Neuronal stem cell (in vitro differentiated cells): Measurements from ENCODE around the gene SELENOT.

Experiments
- DNase-seq: peaks from one replicate; pipeline ENCODE4 v3.0.0-alpha.2; 2013; ENCODE audit warnings: low spot score
- H2AFZ ChIP-seq: one replicate; pipeline ENCODE4 v1.6.1; 2013; ENCODE audit warnings: mild to moderate bottlenecking, low read length, inconsistent platforms
- H2AK5ac ChIP-seq: 2 replicates; pipeline ENCODE4 v1.6.1; 2013; ENCODE audit warnings: low read depth, mild to moderate bottlenecking, inconsistent platforms, low read length, moderate library complexity, mixed read lengths
- H2BK120ac ChIP-seq: 2 replicates; pipeline ENCODE4 v1.6.1; 2013; ENCODE audit warnings: low read depth, mild to moderate bottlenecking, inconsistent platforms, low read length, moderate library complexity, mixed read lengths
- H2BK12ac ChIP-seq: one replicate; pipeline ENCODE4 v1.6.1; 2013; ENCODE audit warnings: low read length, inconsistent platforms
- H2BK15ac ChIP-seq: 2 replicates; pipeline ENCODE4 v1.6.1; 2013; ENCODE audit warnings: mild to moderate bottlenecking, low read length, inconsistent platforms, mixed read lengths
- H2BK5ac ChIP-seq: one replicate; pipeline ENCODE4 v1.6.1; 2013; ENCODE audit warnings: inconsistent platforms, mild to moderate bottlenecking, low read length, moderate library complexity
- H3K14ac ChIP-seq: one replicate; pipeline ENCODE4 v1.6.1; 2013; ENCODE audit warnings: low read length, inconsistent platforms
- H3K18ac ChIP-seq: 2 replicates; pipeline ENCODE4 v1.6.1; 2013; ENCODE audit warnings: low read length, inconsistent platforms
- H3K23ac ChIP-seq: 2 replicates; pipeline ENCODE4 v1.6.1; 2013; ENCODE audit warnings: low read depth, mild to moderate bottlenecking, mixed read lengths, low read length, inconsistent platforms; ENCODE audit not compliant: poor library complexity
- H3K27ac ChIP-seq: replicated peaks from 3 replicates; pipeline ENCODE4 v1.5.1; 2013; ENCODE audit warnings: low read length, inconsistent platforms
- H3K27me3 ChIP-seq, 3 experiments: 2 replicates each; pipeline ENCODE4 v1.6.1; 2013; ENCODE audit warnings: low read length in 3 of 3, mild to moderate bottlenecking in 2 of 3, inconsistent platforms in 1 of 3, low read depth in 1 of 3, mixed read lengths in 1 of 3, moderate library complexity in 1 of 3; ENCODE audit not compliant: control insufficient read depth in 3 of 3, insufficient read depth in 3 of 3
- H3K36me3 ChIP-seq, 2 donors: replicated peaks in 1 of 2; 2 replicates each; pipeline ENCODE4 v1.6.1; 2013; ENCODE audit warnings: low read length in 2 of 2; ENCODE audit not compliant: control insufficient read depth in 2 of 2, insufficient read depth in 2 of 2
- H3K4ac ChIP-seq: 2 replicates; pipeline ENCODE4 v1.6.1; 2013; ENCODE audit warnings: inconsistent platforms, mild to moderate bottlenecking, low read length, moderate library complexity
- H3K4me1 ChIP-seq, 2 donors: 1 replicate in 1 of 2; 2 replicates in 1 of 2; pipeline ENCODE4 v1.6.1; 2013; ENCODE audit warnings: low read length in 2 of 2, low read depth in 1 of 2; ENCODE audit not compliant: control insufficient read depth in 2 of 2, insufficient read depth in 1 of 2
- H3K4me2 ChIP-seq: one replicate; pipeline ENCODE4 v1.6.1; 2013; ENCODE audit warnings: mild to moderate bottlenecking, low read length, inconsistent platforms; ENCODE audit not compliant: insufficient read depth, poor library complexity, severe bottlenecking
- H3K4me3 ChIP-seq, 2 donors: 2 replicates each; pipeline ENCODE4 v1.5.1; 2013; ENCODE audit warnings: low read length in 2 of 2, mild to moderate bottlenecking in 2 of 2, inconsistent platforms in 1 of 2, moderate library complexity in 1 of 2
- H3K79me1 ChIP-seq: one replicate; pipeline ENCODE4 v1.6.1; 2013; ENCODE audit warnings: low read depth, mild to moderate bottlenecking, inconsistent platforms, low read length, moderate library complexity
- H3K9ac ChIP-seq: one replicate; pipeline ENCODE4 v1.6.1; 2013; ENCODE audit warnings: mild to moderate bottlenecking, low read depth, low read length, inconsistent platforms; ENCODE audit not compliant: poor library complexity
- H3K9me3 ChIP-seq, 2 donors: replicated peaks in 1 of 2; 2 replicates each; pipeline versions ENCODE3 to v1.6.1; 2013; ENCODE audit warnings: low read length in 2 of 2, mild to moderate bottlenecking in 2 of 2, inconsistent platforms in 1 of 2, low read depth in 1 of 2, mixed read lengths in 1 of 2, moderate library complexity in 1 of 2; ENCODE audit not compliant: control insufficient read depth in 2 of 2, insufficient read depth in 1 of 2
- H4K8ac ChIP-seq: one replicate; pipeline ENCODE4 v1.6.1; 2013; ENCODE audit warnings: low read depth, mild to moderate bottlenecking, inconsistent platforms, low read length, moderate library complexity
- H4K91ac ChIP-seq: one replicate; pipeline ENCODE4 v1.6.1; 2013; ENCODE audit warnings: low read length, low read depth, mild to moderate bottlenecking, inconsistent platforms; ENCODE audit not compliant: poor library complexity
- WGBS, 2 donors: extraction: QIAGEN DNeasy Blood & Tissue Kit; methylation state at CpG; one replicate each; pipeline ENCODE4 v1.1.7; 2013; ENCODE audit warnings: missing lambda C conversion rate in 2 of 2, mixed read lengths in 1 of 2; ENCODE audit not compliant: insufficient read length in 2 of 2, insufficient replicate concordance in 1 of 2; ENCODE audit errors: extremely low coverage in 2 of 2; 5-methylcytosine and 5-hydroxymethylcytosine counted together

SELENOT gene

DNA sequence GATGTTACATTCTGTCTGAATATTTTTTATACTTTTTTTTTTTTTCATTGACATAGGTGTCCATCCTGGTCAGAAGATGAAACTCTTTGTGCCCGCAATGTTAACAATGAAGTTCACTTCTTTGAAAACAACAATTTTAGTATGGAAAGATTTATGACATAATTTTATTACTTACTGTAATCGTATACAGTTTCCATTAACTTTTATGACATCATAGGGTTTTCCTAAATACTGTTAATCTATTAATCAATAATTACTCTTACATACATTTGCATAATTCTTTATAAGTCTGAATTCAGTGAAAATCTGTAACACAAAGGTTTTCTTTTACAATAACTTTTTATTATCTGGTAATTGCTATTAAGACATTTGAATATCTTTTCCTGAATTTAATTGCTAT, 38.9 kb upstream of the SELENOT start:
- H2BK12ac ChIP-seq = no peak overlapping the region
- H3K9ac ChIP-seq = no peak overlapping the region
- no peak overlapping the region for H3K4ac ChIP-seq
- H3K9me3 ChIP-seq = no peaks in the 10 kb centered on the region
- no peak overlapping the region for H2BK5ac ChIP-seq
- no peak overlapping the region for H3K4me2 ChIP-seq
- H3K36me3 ChIP-seq = peaks cover 5 to 88% of the 10 kb centered on the region in 2 donors
- no peaks in the 10 kb centered on the region for H3K79me1 ChIP-seq
- H3K23ac ChIP-seq = no peak overlapping the region
- H4K91ac ChIP-seq = no peak overlapping the region
- no peak overlapping the region for H4K8ac ChIP-seq
- no peak overlapping the region for H2AK5ac ChIP-seq
- no peak overlapping the region for H2BK15ac ChIP-seq
- WGBS, 2 donors = no CpG with 5 or more reads among the region's 2 CpGs
- H3K27me3 ChIP-seq = no peaks in the 10 kb centered on the region
- H3K4me3 ChIP-seq = no peak overlapping the region
- no peak for DNase-seq
- no peak overlapping the region for H3K14ac ChIP-seq
- H3K4me1 ChIP-seq = no peaks in the 10 kb centered on the region
- H3K27ac ChIP-seq = no peak overlapping the region
- no peak overlapping the region for H2BK120ac ChIP-seq
- no peak overlapping the region for H3K18ac ChIP-seq
- H2AFZ ChIP-seq = no peak overlapping the region

- H3K27me3 ChIP-seq = no peaks in the 10 kb centered on the region
- no peak overlapping the region for H4K8ac ChIP-seq
- no peak for DNase-seq
- no CpG with 5 or more reads among the region's 1 CpG for WGBS, 2 donors
- H3K79me1 ChIP-seq = no peaks in the 10 kb centered on the region
- H2BK120ac ChIP-seq = no peak overlapping the region
- no peak overlapping the region for H2BK12ac ChIP-seq
- no peak overlapping the region for H3K4me3 ChIP-seq
- H3K4me1 ChIP-seq = no peaks in the 10 kb centered on the region
- no peak overlapping the region for H3K4me2 ChIP-seq
- no peak overlapping the region for H3K23ac ChIP-seq
- no peak overlapping the region for H3K14ac ChIP-seq
- H3K4ac ChIP-seq = no peak overlapping the region
- no peak overlapping the region for H2BK15ac ChIP-seq
- no peak overlapping the region for H2BK5ac ChIP-seq
- no peak overlapping the region for H2AFZ ChIP-seq
- H3K9ac ChIP-seq = no peak overlapping the region
- no peak overlapping the region for H4K91ac ChIP-seq
- no peak overlapping the region for H2AK5ac ChIP-seq
- H3K18ac ChIP-seq = no peak overlapping the region
- no peaks in the 10 kb centered on the region for H3K9me3 ChIP-seq
- no peak overlapping the region for H3K27ac ChIP-seq
- H3K36me3 ChIP-seq = peaks cover 10 to 98% of the 10 kb centered on the region in 2 donors
Observed at GRCh38 chr3:150567328-150567727, 35.8 kb upstream of the SELENOT start.

- WGBS, 2 donors = no CpG with 5 or more reads among the region's 1 CpG
- no peak overlapping the region for H2AFZ ChIP-seq
- peaks cover 6 to 90% of the 10 kb centered on the region in 2 donors for H3K36me3 ChIP-seq
- no peak overlapping the region for H3K4me2 ChIP-seq
- no peak overlapping the region for H3K4ac ChIP-seq
- H3K79me1 ChIP-seq = no peaks in the 10 kb centered on the region
- no peak overlapping the region for H3K23ac ChIP-seq
- H2BK12ac ChIP-seq = no peak overlapping the region
- H2BK120ac ChIP-seq = no peak overlapping the region
- no peak overlapping the region for H3K18ac ChIP-seq
- no peak overlapping the region for H2BK15ac ChIP-seq
- H4K91ac ChIP-seq = no peak overlapping the region
- H2AK5ac ChIP-seq = no peak overlapping the region
- H4K8ac ChIP-seq = no peak overlapping the region
- H3K9ac ChIP-seq = no peak overlapping the region
- H3K14ac ChIP-seq = no peak overlapping the region
- H3K27me3 ChIP-seq = no peaks in the 10 kb centered on the region
- no peak overlapping the region for H2BK5ac ChIP-seq
- no peak overlapping the region for H3K27ac ChIP-seq
- no peak overlapping the region for H3K4me3 ChIP-seq
- DNase-seq = no peak
- no peaks in the 10 kb centered on the region for H3K4me1 ChIP-seq
- no peaks in the 10 kb centered on the region for H3K9me3 ChIP-seq
Observed at GRCh38 chr3:150577855-150578254, 25.3 kb upstream of the SELENOT start.

DNA sequence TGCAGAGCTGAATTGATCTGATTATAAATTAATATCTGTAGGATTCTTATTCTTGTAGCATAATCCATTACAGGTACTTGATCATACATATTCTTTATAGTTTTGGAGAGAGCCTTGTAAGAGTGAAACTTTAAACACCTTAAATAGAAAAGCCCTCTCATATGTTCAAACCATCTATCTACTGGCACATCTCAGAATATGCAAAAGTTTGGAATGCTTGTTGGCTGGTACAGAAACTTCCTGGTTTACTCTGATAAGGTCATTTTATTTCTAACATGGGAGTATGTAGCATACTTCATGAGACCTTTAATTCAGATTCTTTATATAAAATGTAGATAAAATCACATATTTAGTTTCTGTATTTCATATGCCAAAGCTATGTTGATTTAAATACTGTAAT, 21.9 kb upstream of the SELENOT start:
- H3K4me1 ChIP-seq = no peaks in the 10 kb centered on the region
- H2BK120ac ChIP-seq = no peak overlapping the region
- H3K4me3 ChIP-seq = no peak overlapping the region
- DNase-seq = no peak
- no peaks in the 10 kb centered on the region for H3K79me1 ChIP-seq
- no peak overlapping the region for H2BK15ac ChIP-seq
- H2BK12ac ChIP-seq = no peak overlapping the region
- H4K91ac ChIP-seq = no peak overlapping the region
- no peak overlapping the region for H3K27ac ChIP-seq
- no peak overlapping the region for H3K14ac ChIP-seq
- no peak overlapping the region for H2BK5ac ChIP-seq
- no peaks in the 10 kb centered on the region for H3K27me3 ChIP-seq
- H2AK5ac ChIP-seq = no peak overlapping the region
- no peak overlapping the region for H4K8ac ChIP-seq
- no peak overlapping the region for H3K23ac ChIP-seq
- H3K4ac ChIP-seq = no peak overlapping the region
- no peak overlapping the region for H3K9ac ChIP-seq
- H3K18ac ChIP-seq = no peak overlapping the region
- no peaks in the 10 kb centered on the region for H3K9me3 ChIP-seq
- H3K36me3 ChIP-seq = peaks cover 10 to 89% of the 10 kb centered on the region in 2 donors
- no peak overlapping the region for H3K4me2 ChIP-seq
- no peak overlapping the region for H2AFZ ChIP-seq
